Pulmonary artery endothelial cell (primary cell): ENCODE measurements around the gene MRPS31. TPM values are rescaled to one million over a fixed set of nuclear protein-coding genes. Genes with fewer than 3 reads are reported as not detected.

Experiments
- DNase-seq: peaks from one replicate; pipeline ENCODE4 v3.0.0-alpha.2; 2011; ENCODE audit warnings: low read depth, low spot score
- total RNA-seq: library from RNA; depleted of rRNA; stranded (reverse); fragments of >200 nt; gene quantifications from 2 replicates; pipeline ENCODE4 v1.2.3, GENCODE V29; 2014

The MRPS31 gene
- 12.8 and 16.5 TPM in 2 replicates for total RNA-seq

GRCh38 chr13:40770934-40771618 lies at the start of gene MRPS31:
Gene MRPS31 (minus strand): TSS chr13:40771190. CDS start chr13:40771136, 54 bp downstream.
- DNase-seq: peak; percentile 85

DNA sequence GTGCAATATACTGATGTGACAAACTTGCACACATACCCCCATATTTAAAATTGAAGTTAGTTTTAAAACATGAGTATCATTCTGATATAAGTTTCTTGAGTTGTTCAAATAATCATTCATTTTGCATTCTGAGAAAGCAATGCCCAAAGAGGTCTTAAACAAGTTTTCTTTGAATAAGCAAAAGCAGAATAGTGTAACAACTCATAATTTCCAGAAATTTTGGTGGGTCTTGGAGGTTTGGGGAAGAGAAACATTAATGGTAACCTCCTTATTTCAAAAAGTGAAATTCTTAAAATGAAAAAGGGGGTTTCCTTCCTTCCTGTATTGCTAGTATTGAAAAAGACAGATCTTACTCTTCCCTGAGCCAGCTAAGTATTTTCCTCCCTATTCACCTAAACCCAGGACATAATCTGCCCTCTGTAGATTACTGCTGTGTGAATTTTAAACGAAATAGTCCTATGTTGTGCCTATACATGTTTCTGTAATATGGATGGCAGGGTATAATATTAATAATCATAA lies 48.9 kb upstream of the MRPS31 start:
- DNase-seq: no peak

GRCh38 chr13:40818926-40819325 lies 47.9 kb upstream of the MRPS31 start:
- no peak for DNase-seq

DNA sequence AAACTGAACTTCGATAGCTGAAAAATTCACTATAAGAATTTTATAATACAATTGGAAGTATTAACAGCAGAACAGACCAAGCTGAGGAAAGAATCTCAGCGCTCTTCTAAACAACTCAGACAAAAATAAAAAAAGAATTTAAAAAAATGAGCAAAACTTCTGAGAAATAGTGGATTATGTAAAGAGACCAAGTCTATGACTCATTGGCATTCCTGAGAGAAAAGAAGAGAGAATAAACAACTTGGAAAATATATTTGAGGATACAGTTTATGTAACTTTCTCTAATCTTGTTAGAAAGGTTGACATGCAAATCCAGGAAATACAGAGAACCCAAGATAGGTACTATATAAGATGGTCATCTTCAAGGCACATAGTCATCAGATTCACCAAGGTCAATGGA lies 43.8 kb upstream of the MRPS31 start:
- no peak for DNase-seq

- no peak for DNase-seq
Measured at GRCh38 chr13:40813667-40814454, 42.9 kb upstream of the MRPS31 start.

GRCh38 chr13:40812724-40813445 lies 41.9 kb upstream of the MRPS31 start:
- no peak for DNase-seq

- no peak for DNase-seq
Measured at GRCh38 chr13:40812102-40812501, 41.1 kb upstream of the MRPS31 start.

DNA sequence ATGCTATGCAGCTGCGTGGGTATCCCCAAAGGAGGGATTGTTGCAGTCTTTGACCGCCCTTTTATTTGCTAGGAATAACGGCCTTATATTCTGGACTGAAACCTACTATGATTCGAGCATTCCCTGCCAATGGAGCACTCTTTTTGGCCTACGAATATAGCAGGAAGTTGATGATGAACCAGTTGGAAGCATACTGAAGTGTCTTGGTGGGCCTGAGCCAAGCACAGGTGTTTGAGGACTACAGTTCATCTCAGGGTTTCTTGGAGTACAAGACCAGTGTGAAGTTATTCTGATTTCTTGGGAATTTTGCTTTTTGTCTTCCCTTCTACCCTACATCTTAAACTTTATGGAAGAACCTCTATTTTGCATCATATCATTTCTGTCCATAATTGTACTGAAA lies 38.5 kb upstream of the MRPS31 start:
- no peak for DNase-seq

DNA sequence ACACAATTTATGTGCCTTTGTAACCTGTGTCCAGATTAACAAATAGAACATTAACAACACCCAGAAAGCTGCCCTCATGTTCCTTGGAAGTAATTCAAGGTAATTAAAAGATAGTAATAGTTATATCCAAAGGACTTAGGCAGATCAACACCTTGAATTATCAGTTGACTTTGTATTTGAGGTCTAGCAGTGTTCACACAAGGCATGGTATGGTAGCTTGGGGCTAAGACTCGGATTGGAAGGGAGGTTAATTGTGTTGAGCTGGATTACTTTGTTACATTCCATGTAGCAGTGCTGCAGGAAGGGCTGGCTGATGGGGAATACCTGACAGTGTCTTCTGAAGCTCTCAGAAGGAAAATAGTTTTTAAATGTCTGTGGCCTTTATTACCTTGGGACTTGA lies 35.3 kb upstream of the MRPS31 start:
- no peak for DNase-seq

- no peak for DNase-seq
Measured at GRCh38 chr13:40803316-40803715, 32.3 kb upstream of the MRPS31 start.

GRCh38 chr13:40801255-40802217 lies 30.5 kb upstream of the MRPS31 start:
- DNase-seq: no peak

DNA sequence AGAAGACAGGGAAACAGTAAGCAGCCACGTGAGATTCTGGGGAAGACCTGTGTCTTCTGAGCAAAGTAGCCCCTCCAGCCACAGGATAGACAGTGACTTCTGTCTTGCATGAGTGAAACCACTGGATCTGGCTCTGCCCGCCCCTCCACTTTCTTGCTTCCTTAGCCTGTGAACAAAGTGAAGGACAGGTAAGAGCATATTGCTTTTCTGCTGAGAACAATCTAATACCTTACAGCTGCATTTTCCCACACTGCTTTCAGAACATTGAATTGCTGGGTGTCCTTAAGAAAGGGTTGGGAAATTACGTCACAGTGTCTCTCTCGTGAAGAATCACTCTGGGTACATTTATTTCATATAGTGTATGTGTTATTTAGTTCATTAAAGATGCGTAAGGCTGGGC lies 29.6 kb upstream of the MRPS31 start:
- no peak for DNase-seq

DNA sequence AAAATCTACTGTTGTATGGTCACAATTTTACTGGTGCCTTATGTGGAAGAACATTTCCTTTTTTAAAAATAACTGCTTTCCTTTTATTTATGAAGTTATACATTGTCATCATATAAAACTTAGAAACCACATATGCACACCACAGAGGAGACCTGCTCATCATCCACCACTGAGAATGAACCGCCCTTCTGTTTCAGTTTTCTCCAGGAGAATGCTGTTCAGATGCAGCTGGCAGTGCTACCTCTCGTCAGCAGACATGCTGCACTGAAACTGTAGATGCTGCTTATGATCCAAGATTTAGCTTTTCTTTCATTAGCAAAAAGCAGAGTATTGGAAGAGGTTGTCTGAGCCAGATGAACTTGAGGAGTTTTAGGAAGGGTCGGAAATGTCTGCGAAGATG lies 28.5 kb upstream of the MRPS31 start:
- no peak for DNase-seq

- no peak for DNase-seq
Measured at GRCh38 chr13:40798380-40798779, 27.4 kb upstream of the MRPS31 start.

GRCh38 chr13:40796649-40797048 lies 25.7 kb upstream of the MRPS31 start:
- DNase-seq: no peak

DNA sequence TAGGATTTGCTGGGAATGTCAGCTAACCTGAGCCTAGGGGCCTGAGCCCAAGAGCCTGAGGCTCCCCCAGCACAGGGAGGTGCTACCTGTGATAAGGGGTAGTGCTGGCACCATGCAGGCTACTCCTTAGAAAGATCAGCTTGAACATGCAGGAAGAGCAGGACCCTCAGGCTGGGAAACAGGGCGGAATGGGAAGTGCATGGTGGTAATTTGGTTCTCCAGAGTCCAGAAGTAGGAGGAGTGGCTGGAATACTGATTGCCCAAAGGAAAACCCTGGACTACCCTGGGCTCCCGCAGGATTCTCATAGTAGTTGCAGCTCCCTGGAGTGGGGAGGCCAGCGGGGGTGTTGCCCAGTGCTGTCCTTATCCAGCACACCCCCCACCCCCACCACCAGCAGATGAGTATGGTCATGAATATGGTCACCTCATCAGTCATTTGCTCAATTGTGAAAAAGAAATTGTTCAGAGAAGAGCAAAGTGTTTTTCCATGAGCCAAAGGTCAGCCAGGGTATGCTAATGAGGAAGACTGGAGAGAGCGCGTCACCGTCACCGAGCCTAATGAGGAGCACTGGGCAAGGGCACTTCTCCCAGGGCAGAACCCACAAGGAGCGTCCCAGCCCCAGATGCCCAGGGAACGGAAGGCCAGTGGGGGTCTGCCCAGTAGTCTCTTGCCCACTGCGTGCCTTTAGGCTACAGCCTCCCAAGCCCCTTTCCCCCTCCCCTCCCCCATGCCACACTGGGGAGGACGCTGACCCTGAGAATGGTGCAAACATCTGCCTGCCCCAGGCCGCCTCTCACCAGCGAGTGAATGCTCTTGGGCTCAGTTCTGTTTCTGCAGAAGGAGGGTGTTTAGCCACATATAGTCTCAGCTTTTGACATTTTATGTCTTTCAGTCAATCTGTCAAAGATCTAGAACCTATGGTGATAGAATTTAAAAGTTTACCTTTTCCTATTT lies 23.7 kb upstream of the MRPS31 start:
- no peak for DNase-seq

GRCh38 chr13:40793339-40793738 lies 22.3 kb upstream of the MRPS31 start:
- no peak for DNase-seq

GRCh38 chr13:40792284-40793051 lies 21.5 kb upstream of the MRPS31 start:
- DNase-seq: no peak

DNA sequence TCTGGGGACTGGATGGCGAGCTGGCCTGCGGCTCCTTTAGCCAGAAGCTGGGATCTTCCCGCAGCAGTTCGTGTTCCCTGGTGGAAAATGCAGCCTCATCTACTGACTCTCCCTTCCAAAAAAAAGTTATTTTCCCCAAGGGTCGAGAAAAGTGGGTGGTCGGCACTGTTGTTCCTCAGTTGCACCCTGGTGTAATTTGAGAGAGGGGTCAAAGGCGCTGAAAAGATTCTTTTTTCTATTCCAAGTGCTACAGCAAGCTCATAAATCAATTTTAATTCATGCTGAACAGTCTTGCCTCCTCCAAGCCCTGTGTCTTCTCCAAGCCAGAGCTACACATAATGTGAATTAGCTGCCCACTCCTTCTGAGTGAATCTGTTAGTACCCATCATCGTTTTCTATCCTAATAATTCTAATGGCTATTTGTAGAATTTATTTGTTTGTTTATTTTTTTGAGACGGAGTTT lies 19.2 kb upstream of the MRPS31 start:
- DNase-seq: no peak
